HUES64 (cell line): ENCODE results near the gene PTPN4.
"Not testable (repeated sequence)": the region's sequence is repeated elsewhere in the genome, so short reads cannot be mapped to it uniquely, and the experiment has no call there.

ENCODE experiments used
- H3K27ac ChIP-seq: 2 replicates; pipeline ENCODE4 v1.7.0; 2013; ENCODE audit warnings: low read depth, low read length, inconsistent platforms
- H3K27me3 ChIP-seq: 2 replicates; pipeline ENCODE4 v1.6.1; 2013; ENCODE audit warnings: mild to moderate bottlenecking, low read length; ENCODE audit not compliant: insufficient read depth
- H3K36me3 ChIP-seq: 2 replicates; pipeline ENCODE4 v1.6.1; 2013; ENCODE audit warnings: mild to moderate bottlenecking, low read length; ENCODE audit not compliant: insufficient read depth
- H3K4me1 ChIP-seq: 2 replicates; pipeline ENCODE4 v1.6.1; 2013; ENCODE audit warnings: mild to moderate bottlenecking, low read length, moderate library complexity; ENCODE audit not compliant: insufficient read depth
- H3K4me3 ChIP-seq: 2 replicates; pipeline ENCODE4 v1.5.1; 2013; ENCODE audit warnings: mild to moderate bottlenecking, low read length, moderate library complexity
- H3K9ac ChIP-seq: 2 replicates; pipeline ENCODE4 v1.6.1; 2013; ENCODE audit warnings: mild to moderate bottlenecking, low read depth, low read length
- H3K9me3 ChIP-seq: 2 replicates; pipeline ENCODE4 v1.6.1; 2013; ENCODE audit warnings: low read depth, low read length; ENCODE audit not compliant: insufficient read depth
- WGBS: fragments of 150-250, 120-280 bp; methylation state at CpG from one replicate; pipeline ENCODE4 v1.1.7; 2013; ENCODE audit warnings: missing lambda C conversion rate; 5-methylcytosine and 5-hydroxymethylcytosine counted together

Gene PTPN4

DNA sequence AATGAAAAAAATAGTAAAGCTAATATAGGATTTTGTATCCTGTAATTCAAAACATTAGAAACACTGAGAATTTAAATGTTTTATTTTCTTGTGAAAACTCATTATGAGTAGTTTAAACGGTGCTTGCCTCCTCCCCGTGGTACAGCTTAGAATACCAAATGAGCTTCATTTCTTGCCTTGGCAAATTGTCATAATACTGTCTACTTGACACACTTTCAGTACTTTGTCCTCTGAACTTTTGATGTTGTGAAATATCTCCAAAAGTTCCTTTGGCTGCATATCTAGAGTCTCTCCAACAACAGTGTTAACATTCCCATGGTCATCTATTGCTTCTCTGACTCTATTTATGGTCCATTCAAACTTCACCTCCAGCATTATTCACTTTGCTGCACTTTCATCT is 191.2 kb downstream of the PTPN4 start:
- no peak overlapping the region for H3K4me3 ChIP-seq
- no peaks in the 10 kb centered on the region for H3K4me1 ChIP-seq
- no peaks in the 10 kb centered on the region for H3K27me3 ChIP-seq
- H3K9me3 ChIP-seq = 0 out of 2 replicates have a peak, but pooled peaks cover 6% of the 10 kb centered on the region
- H3K27ac ChIP-seq = no peak overlapping the region
- H3K36me3 ChIP-seq = peaks cover 95% of the 10 kb centered on the region
- 92% methylated on average over 2 of the region's 2 CpGs for WGBS
- no peak overlapping the region for H3K9ac ChIP-seq

DNA sequence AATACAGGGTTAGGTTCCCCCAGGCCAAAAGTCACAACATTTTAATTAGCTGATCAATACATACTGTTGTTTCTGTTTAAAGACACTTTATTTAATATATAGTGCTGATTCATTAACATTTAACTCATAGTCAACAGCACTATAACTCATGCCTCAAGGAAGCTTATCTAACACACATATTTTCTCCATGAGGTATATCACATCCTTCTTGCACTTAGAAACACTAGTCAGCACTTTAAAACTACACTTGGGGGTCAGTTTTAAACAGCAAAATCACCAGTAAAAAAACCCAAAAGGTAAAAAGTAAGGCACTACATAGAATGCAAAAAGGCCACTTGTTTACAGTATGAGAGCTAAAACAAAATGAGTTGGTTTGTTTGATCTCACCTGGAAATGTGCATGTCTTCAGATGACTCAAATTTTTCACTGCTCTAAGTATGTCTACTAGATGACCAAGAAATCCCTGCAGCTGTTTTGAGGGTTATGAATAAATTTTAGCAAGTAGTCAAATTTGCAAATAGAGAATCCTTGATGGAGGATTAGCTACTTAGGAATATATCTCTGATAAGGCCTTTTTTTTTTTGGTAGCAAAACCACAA is 199.0 kb downstream of the PTPN4 start:
- Histone ChIP-seq H3K9me3 (peaks cover 24% of the 10 kb centered on the region; the same call in 1 of the 2 replicates), H3K27me3 (no peaks in the 10 kb centered on the region), H3K4me1 (peaks cover 5% of the 10 kb centered on the region), H3K9ac (no peak overlapping the region), H3K4me3 (no peak overlapping the region), H3K36me3 (peaks cover 88% of the 10 kb centered on the region), H3K27ac (no peak overlapping the region)

GRCh38 chr2:119960821-119961220 is 201.1 kb downstream of the PTPN4 start:
- H3K4me3 ChIP-seq = no peak overlapping the region
- H3K9me3 ChIP-seq = peaks cover 20% of the 10 kb centered on the region; the same call in 1 of the 2 replicates
- H3K27me3 ChIP-seq = no peaks in the 10 kb centered on the region
- H3K36me3 ChIP-seq = peaks cover 91% of the 10 kb centered on the region
- H3K4me1 ChIP-seq = peaks cover 5% of the 10 kb centered on the region
- no peak overlapping the region for H3K27ac ChIP-seq
- H3K9ac ChIP-seq = no peak overlapping the region
- 63% methylated on average over 1 of the region's 2 CpGs for WGBS

- Histone ChIP-seq H3K4me3 (no peak overlapping the region), H3K4me1 (no peaks in the 10 kb centered on the region), H3K27ac (no peak overlapping the region), H3K9me3 (no peaks in the 10 kb centered on the region), H3K36me3 (peaks cover 12% of the 10 kb centered on the region), H3K27me3 (no peaks in the 10 kb centered on the region), H3K9ac (no peak overlapping the region)
Measured at GRCh38 chr2:119981896-119982295, 222.2 kb downstream of the PTPN4 start.

DNA sequence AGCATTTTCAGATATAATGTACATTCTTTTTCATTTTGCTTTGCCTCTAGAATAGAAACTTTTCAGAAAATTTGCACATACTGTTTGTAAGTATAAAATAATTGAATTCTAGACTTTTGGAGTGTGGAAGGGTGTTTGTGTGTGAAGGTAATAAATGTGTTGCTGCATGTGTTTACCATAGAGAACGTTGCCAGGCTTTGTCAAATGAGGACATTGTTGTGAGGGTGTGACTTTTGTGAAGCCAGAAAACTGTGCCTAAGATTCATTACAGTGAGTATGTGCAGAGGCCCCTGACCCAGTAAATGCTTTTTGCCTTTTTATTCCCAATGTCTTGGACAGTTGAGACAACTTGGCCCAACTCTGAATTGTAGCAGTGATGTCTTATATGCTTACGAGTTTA is 222.8 kb downstream of the PTPN4 start:
- 85% methylated on average over 1 of the region's 2 CpGs for WGBS
- no peaks in the 10 kb centered on the region for H3K9me3 ChIP-seq
- no peak overlapping the region for H3K4me3 ChIP-seq
- peaks cover 5% of the 10 kb centered on the region for H3K36me3 ChIP-seq
- H3K27ac ChIP-seq = no peak overlapping the region
- H3K4me1 ChIP-seq = no peaks in the 10 kb centered on the region
- no peaks in the 10 kb centered on the region for H3K27me3 ChIP-seq
- H3K9ac ChIP-seq = no peak overlapping the region

DNA sequence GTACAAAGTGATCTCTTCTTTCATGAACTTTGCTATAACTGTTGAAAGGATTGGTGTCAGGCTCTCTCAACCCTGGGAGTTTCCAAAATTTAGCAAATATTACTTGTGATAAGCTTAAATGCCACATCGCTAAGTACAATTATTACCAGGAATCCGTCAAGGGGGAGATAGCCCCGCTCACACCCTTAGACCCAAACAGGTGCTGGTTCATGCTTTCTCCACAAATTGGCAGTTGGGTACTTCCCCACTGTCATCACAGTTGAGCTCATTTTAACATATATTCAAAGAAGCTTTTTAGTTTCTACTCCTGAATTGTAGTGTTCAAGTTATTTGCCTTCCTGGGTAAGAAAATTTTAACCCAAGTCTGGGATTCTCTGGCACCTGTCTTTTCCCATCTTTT is 223.4 kb downstream of the PTPN4 start:
- Histone ChIP-seq H3K9ac (no peak overlapping the region), H3K9me3 (0 out of 2 replicates have a peak, but pooled peaks cover 2% of the 10 kb centered on the region), H3K36me3 (no peaks in the 10 kb centered on the region), H3K4me1 (no peaks in the 10 kb centered on the region), H3K4me3 (no peak overlapping the region), H3K27ac (no peak overlapping the region), H3K27me3 (no peaks in the 10 kb centered on the region)
- WGBS = over 99% methylated on average over 3 of the region's 3 CpGs

GRCh38 chr2:119996148-119996547 is 236.4 kb downstream of the PTPN4 start:
- Histone ChIP-seq H3K4me1 (no peaks in the 10 kb centered on the region), H3K9ac (no peak overlapping the region), H3K27ac (no peak overlapping the region), H3K9me3 (no peaks in the 10 kb centered on the region), H3K4me3 (no peak overlapping the region), H3K27me3 (no peaks in the 10 kb centered on the region), H3K36me3 (no peaks in the 10 kb centered on the region)
- 94% methylated on average over 2 of the region's 3 CpGs for WGBS

DNA sequence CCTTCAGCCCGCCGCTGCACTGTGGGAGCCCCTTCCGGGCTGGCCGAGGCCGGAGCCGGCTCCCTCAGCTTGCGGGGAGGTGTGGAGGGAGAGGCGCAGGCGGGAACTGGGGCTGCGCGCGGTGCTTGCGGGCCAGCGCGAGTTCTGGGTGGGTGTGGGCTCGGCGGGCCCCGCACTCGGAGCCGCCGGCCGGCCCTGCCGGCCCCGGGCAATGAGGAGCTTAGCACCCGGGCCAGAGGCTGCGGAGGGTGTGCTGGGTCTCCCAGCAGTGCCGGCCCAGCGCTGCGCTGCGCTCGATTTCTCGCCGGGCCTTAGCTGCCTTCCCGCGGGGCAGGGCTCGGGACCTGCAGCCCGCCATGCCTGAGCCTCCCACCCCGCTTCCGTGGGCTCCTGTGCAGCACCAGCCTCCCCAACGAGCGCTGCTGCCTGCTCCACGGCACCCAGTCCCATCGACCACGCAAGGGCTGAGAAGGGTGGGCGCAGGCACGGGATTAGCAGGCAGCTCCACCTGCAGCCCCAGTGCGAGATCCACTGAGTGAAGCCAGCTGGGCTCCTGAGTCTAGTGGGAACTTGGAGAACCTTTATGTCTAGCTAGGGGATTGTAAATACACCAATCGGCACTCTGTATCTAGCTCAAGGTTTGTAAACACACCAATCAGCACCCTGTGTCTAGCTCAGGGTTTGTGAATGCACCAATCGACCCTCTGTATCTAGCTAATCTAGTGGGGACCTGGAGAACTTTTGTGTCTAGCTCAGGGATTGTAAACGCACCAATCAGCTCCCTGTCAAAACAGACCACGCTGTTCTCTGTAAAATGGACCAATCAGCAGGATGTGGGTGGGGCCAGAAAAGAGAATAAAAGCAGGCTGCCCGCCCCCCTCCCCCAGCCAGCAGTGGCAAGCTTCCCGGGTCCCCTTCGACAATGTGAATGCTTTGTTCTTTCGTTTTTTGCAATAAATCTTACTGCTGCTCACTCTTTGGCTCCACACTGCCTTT is 237.5 kb downstream of the PTPN4 start:
- H3K9me3 ChIP-seq, H3K27me3 ChIP-seq, H3K36me3 ChIP-seq, H3K4me3 ChIP-seq, H3K9ac ChIP-seq, H3K4me1 ChIP-seq, H3K27ac ChIP-seq: not testable (repeated sequence)
- 97% methylated on average over 54 of the region's 55 CpGs for WGBS

GRCh38 chr2:120001471-120001870 is 241.7 kb downstream of the PTPN4 start:
- 84% methylated on average over 1 of the region's 1 CpG for WGBS
- Histone ChIP-seq H3K4me1 (no peaks in the 10 kb centered on the region), H3K9me3 (no peaks in the 10 kb centered on the region), H3K4me3 (no peak overlapping the region), H3K27ac (no peak overlapping the region), H3K36me3 (no peaks in the 10 kb centered on the region), H3K27me3 (no peaks in the 10 kb centered on the region), H3K9ac (no peak overlapping the region)

- H3K9ac ChIP-seq = no peak overlapping the region
- H3K36me3 ChIP-seq = no peaks in the 10 kb centered on the region
- H3K27ac ChIP-seq = no peak overlapping the region
- no peaks in the 10 kb centered on the region for H3K4me1 ChIP-seq
- H3K9me3 ChIP-seq = no peaks in the 10 kb centered on the region
- H3K4me3 ChIP-seq = no peak overlapping the region
- no peaks in the 10 kb centered on the region for H3K27me3 ChIP-seq
Measured at GRCh38 chr2:120004254-120004653, 244.5 kb downstream of the PTPN4 start.

- Histone ChIP-seq H3K9me3 (no peaks in the 10 kb centered on the region), H3K27me3 (0 out of 2 replicates have a peak, but pooled peaks cover 2% of the 10 kb centered on the region), H3K4me1 (no peaks in the 10 kb centered on the region), H3K4me3 (no peak overlapping the region), H3K27ac (no peak overlapping the region), H3K9ac (no peak overlapping the region), H3K36me3 (no peaks in the 10 kb centered on the region)
- WGBS = 93% methylated on average over 11 of the region's 11 CpGs
Measured at GRCh38 chr2:120005834-120006521, 246.3 kb downstream of the PTPN4 start.
